PC-3 (cell line): ENCODE data around the gene CALN1.

Experiments used
- EZH2 ChIP-seq: fragments of 300-600 bp; sonication (generic); IDR thresholded peaks from one replicate; pipeline ENCODE4 v1.6.1; 2017; ENCODE audit warnings: antibody characterized with exemption, mild to moderate bottlenecking, low read length; ENCODE audit not compliant: unreplicated experiment
- EZH2phosphoT487 ChIP-seq: fragments of 300-600 bp; sonication (generic); IDR thresholded peaks from 2 replicates; pipeline ENCODE4 v1.6.1; 2018; ENCODE audit warnings: mild to moderate bottlenecking, antibody characterized with exemption, low read length, borderline replicate concordance
- TF ChIP-seq, protein P1 (sequence below): fragments of 300-600 bp; sonication (generic); conservative IDR thresholded peaks from 2 replicates; pipeline ENCODE4 v1.5.1; 2017; ENCODE audit warnings: antibody characterized with exemption, low read depth, mild to moderate bottlenecking, low read length

GRCh38 chr7:72097226-72097625 is 314.9 kb downstream of the CALN1 start:
- no peak for TF ChIP-seq EZH2
- TF ChIP-seq, protein P1, sequence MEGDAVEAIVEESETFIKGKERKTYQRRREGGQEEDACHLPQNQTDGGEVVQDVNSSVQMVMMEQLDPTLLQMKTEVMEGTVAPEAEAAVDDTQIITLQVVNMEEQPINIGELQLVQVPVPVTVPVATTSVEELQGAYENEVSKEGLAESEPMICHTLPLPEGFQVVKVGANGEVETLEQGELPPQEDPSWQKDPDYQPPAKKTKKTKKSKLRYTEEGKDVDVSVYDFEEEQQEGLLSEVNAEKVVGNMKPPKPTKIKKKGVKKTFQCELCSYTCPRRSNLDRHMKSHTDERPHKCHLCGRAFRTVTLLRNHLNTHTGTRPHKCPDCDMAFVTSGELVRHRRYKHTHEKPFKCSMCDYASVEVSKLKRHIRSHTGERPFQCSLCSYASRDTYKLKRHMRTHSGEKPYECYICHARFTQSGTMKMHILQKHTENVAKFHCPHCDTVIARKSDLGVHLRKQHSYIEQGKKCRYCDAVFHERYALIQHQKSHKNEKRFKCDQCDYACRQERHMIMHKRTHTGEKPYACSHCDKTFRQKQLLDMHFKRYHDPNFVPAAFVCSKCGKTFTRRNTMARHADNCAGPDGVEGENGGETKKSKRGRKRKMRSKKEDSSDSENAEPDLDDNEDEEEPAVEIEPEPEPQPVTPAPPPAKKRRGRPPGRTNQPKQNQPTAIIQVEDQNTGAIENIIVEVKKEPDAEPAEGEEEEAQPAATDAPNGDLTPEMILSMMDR = no peak
- TF ChIP-seq EZH2phosphoT487 = no peak
